Mesendoderm (in vitro differentiated cells): ENCODE results near the gene EGFL8. TPM values are rescaled to one million over a fixed set of nuclear protein-coding genes. Genes with fewer than 3 reads are reported as not detected.

ENCODE experiments used
- DNase-seq: peaks from one replicate; pipeline ENCODE4 v3.0.0; 2013
- H2AK5ac ChIP-seq: 2 replicates; pipeline ENCODE4 v1.6.1; 2013; ENCODE audit warnings: low read length, inconsistent platforms
- H2BK120ac ChIP-seq: 2 replicates; pipeline ENCODE4 v1.6.1; 2013; ENCODE audit warnings: low read depth, mild to moderate bottlenecking, low read length, moderate library complexity, mixed read lengths
- H2BK15ac ChIP-seq: replicated peaks from 2 replicates; pipeline ENCODE4 v1.6.1; 2013; ENCODE audit warnings: low read depth, mild to moderate bottlenecking, moderate library complexity
- H2BK5ac ChIP-seq: 2 replicates; pipeline ENCODE4 v1.6.1; 2013; ENCODE audit warnings: low read length, inconsistent platforms
- H3K18ac ChIP-seq: 2 replicates; pipeline ENCODE4 v1.6.1; 2013; ENCODE audit warnings: mild to moderate bottlenecking, low read length, mixed read lengths
- H3K23ac ChIP-seq: one replicate; pipeline ENCODE4 v1.6.1; 2013; ENCODE audit warnings: low read length
- H3K27ac ChIP-seq: 2 replicates; pipeline ENCODE4 v1.5.1; 2013; ENCODE audit warnings: low read depth, mild to moderate bottlenecking, inconsistent platforms, low read length, moderate library complexity
- H3K27me3 ChIP-seq: 2 replicates; pipeline ENCODE4 v1.6.1; 2013; ENCODE audit warnings: low read length, control low read depth, mild to moderate bottlenecking, inconsistent platforms; ENCODE audit not compliant: insufficient read depth, poor library complexity
- H3K36me3 ChIP-seq: 2 replicates; pipeline ENCODE4 v1.6.1; 2013; ENCODE audit warnings: low read length, inconsistent platforms; ENCODE audit not compliant: control insufficient read depth, insufficient read depth
- H3K4ac ChIP-seq: one replicate; pipeline ENCODE4 v1.6.1; 2013; ENCODE audit warnings: low read depth, mild to moderate bottlenecking, low read length, moderate library complexity
- H3K4me1 ChIP-seq: 2 replicates; pipeline ENCODE4 v1.6.1; 2013; ENCODE audit warnings: low read depth, low read length, inconsistent platforms; ENCODE audit not compliant: control insufficient read depth
- H3K4me2 ChIP-seq: 2 replicates; pipeline ENCODE4 v1.6.1; 2013; ENCODE audit warnings: low read length
- H3K4me3 ChIP-seq: 2 replicates; pipeline ENCODE4 v1.5.1; 2013; ENCODE audit warnings: mild to moderate bottlenecking, low read length
- H3K56ac ChIP-seq: one replicate; pipeline ENCODE4 v1.6.1; 2013; ENCODE audit warnings: low read length
- H3K79me1 ChIP-seq: 2 replicates; pipeline ENCODE4 v1.6.1; 2013; ENCODE audit warnings: low read length, inconsistent platforms
- H3K79me2 ChIP-seq: 2 replicates; pipeline ENCODE4 v1.6.1; 2013; ENCODE audit warnings: mild to moderate bottlenecking, low read length; ENCODE audit not compliant: control insufficient read depth, insufficient read depth
- H3K9ac ChIP-seq: 2 replicates; pipeline ENCODE4 v1.6.1; 2013; ENCODE audit warnings: low read length, inconsistent platforms
- H4K5ac ChIP-seq: one replicate; pipeline ENCODE4 v1.6.1; 2013; ENCODE audit warnings: low read length
- H4K8ac ChIP-seq: one replicate; pipeline ENCODE4 v1.6.1; 2013; ENCODE audit warnings: low read depth, mild to moderate bottlenecking, control low read depth, low read length, moderate library complexity
- WGBS: extraction: QIAGEN DNeasy Blood & Tissue Kit; methylation state at CpG from one replicate; pipeline ENCODE4 v1.1.7; 2013; ENCODE audit warnings: low lambda C conversion rate, missing lambda C conversion rate; ENCODE audit not compliant: insufficient coverage; ENCODE audit errors: extremely low coverage; 5-methylcytosine and 5-hydroxymethylcytosine counted together
- polyA plus RNA-seq, 2 experiments: library from polyadenylated mRNA; stranded (reverse); fragments of 200-250 nt; gene quantifications; one replicate each; pipeline ENCODE4 v1.2.3, GENCODE V29; 2013

Gene EGFL8
- 15.8 TPM for polyA plus RNA-seq (2013, experiment 1 of 2)
- 14.7 TPM for polyA plus RNA-seq (2013, experiment 2 of 2)

DNA sequence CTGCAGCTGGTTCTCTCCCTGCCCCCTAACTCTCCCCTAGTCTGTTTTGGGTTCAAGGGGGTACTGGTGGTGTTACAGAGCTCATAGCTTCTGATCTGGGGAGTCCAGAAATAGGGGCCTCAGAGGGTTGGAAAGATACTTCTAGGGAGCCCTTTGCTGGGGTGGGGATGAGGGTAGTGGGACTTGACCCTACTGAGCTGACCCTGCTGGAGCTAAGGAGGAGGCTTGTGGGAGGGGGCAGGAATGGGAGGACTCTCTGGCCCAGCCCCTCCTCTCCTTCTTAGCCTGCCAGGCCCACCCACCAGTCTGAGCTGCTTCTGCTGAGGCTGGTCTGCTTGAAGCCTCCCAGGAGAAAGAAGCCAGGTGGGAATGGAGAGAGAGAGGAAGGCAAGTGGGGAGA is at the start of gene EGFL8:
Gene EGFL8, plus strand, starts transcription at position 301 of the 400 bp plus-strand sequence. CDS start 1,571 bp downstream, outside the sequence.
- H3K36me3 ChIP-seq, result no peaks in the 10 kb centered on the region
- no peaks in the 10 kb centered on the region for H3K79me1 ChIP-seq
- H2BK120ac ChIP-seq, result no peak within 1 kb of the TSS
- H3K23ac ChIP-seq, result no peak within 1 kb of the TSS
- no peak within 1 kb of the TSS for H3K4ac ChIP-seq
- H2BK5ac ChIP-seq, result no peak within 1 kb of the TSS
- no peak within 1 kb of the TSS for H3K4me3 ChIP-seq
- H4K5ac ChIP-seq, result no peak within 1 kb of the TSS
- no peak within 1 kb of the TSS for H3K56ac ChIP-seq
- H3K18ac ChIP-seq, result no peak within 1 kb of the TSS
- H3K79me2 ChIP-seq, result no peaks in the 10 kb centered on the region
- no peak within 1 kb of the TSS for H2BK15ac ChIP-seq
- no peak within 1 kb of the TSS for H4K8ac ChIP-seq
- H3K9ac ChIP-seq, result no peak within 1 kb of the TSS
- H2AK5ac ChIP-seq, result no peak within 1 kb of the TSS
- H3K4me1 ChIP-seq, result no peaks in the 10 kb centered on the region
- no peak within 1 kb of the TSS for H3K4me2 ChIP-seq
- H3K27ac ChIP-seq, result peak within 1 kb of the TSS; percentile 46
- H3K27me3 ChIP-seq, result no peaks in the 10 kb centered on the region
- DNase-seq, result no peak

DNA sequence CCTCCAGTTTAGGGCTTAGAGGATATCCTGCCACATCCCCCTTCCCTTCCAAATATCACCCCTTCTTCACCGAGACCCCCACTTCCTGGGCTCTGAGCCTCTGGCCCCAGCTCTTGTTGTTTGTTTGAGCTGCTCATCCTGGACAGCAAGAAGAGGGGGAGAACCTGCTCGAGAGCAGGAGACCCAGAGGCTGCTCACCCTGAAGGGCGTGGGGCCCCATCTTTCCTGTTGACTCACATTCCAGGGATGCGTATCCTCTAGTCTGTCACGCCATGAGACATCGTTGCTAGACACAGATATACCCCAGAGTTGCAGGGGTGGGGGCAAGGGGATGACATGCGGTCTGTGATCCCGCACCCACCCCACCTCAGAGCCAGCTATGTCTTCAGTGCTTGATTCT is 49.6 kb upstream of the EGFL8 start:
- H2BK5ac ChIP-seq, result no peak overlapping the region
- H3K4me3 ChIP-seq, result no peak overlapping the region
- no peak overlapping the region for H3K27ac ChIP-seq
- H3K27me3 ChIP-seq, result no peaks in the 10 kb centered on the region
- H3K4ac ChIP-seq, result no peak overlapping the region
- no peak overlapping the region for H3K9ac ChIP-seq
- H2AK5ac ChIP-seq, result no peak overlapping the region
- H3K56ac ChIP-seq, result no peak overlapping the region
- H2BK15ac ChIP-seq, result no peak overlapping the region
- no peaks in the 10 kb centered on the region for H3K79me2 ChIP-seq
- no peaks in the 10 kb centered on the region for H3K4me1 ChIP-seq
- H3K4me2 ChIP-seq, result no peak overlapping the region
- H3K23ac ChIP-seq, result no peak overlapping the region
- H3K36me3 ChIP-seq, result no peaks in the 10 kb centered on the region
- H3K18ac ChIP-seq, result no peak overlapping the region
- no peaks in the 10 kb centered on the region for H3K79me1 ChIP-seq
- H4K5ac ChIP-seq, result no peak overlapping the region
- no peak for DNase-seq
- WGBS, result no CpG with 5 or more reads among the region's 8 CpGs
- H4K8ac ChIP-seq, result no peak overlapping the region
- H2BK120ac ChIP-seq, result no peak overlapping the region

DNA sequence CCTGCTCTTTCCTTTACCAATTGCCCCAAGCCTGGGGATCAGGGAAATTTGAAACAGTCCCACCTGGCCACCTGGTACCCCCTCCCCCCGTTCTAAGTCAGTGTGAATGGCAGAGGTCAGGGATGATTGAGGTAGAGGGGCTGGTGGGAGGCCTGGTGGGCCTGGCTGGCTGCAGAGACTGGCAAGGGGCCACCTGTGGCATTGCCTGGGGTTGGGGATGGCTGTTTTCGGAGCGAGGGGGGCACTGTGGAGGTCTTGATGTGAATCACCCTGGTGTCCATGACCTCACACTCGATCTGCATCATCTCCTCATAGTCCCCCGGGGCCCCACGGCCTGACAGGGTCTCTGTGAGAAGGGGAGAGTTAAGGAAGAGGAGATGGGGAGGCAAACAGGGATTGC is 48.8 kb upstream of the EGFL8 start:
- Histone ChIP-seq H3K79me1 (no peaks in the 10 kb centered on the region), H2BK5ac (no peak overlapping the region), H2BK120ac (no peak overlapping the region), H3K18ac (no peak overlapping the region), H4K5ac (no peak overlapping the region), H3K27me3 (no peaks in the 10 kb centered on the region), H3K23ac (no peak overlapping the region), H3K4me3 (no peak overlapping the region), H3K36me3 (no peaks in the 10 kb centered on the region), H3K4me2 (no peak overlapping the region), H2AK5ac (no peak overlapping the region), H3K56ac (no peak overlapping the region), H2BK15ac (no peak overlapping the region), H3K9ac (no peak overlapping the region), H3K4ac (no peak overlapping the region), H3K4me1 (no peaks in the 10 kb centered on the region), H3K27ac (no peak overlapping the region), H3K79me2 (no peaks in the 10 kb centered on the region), H4K8ac (no peak overlapping the region)
- no peak for DNase-seq
- no CpG with 5 or more reads among the region's 6 CpGs for WGBS

DNA sequence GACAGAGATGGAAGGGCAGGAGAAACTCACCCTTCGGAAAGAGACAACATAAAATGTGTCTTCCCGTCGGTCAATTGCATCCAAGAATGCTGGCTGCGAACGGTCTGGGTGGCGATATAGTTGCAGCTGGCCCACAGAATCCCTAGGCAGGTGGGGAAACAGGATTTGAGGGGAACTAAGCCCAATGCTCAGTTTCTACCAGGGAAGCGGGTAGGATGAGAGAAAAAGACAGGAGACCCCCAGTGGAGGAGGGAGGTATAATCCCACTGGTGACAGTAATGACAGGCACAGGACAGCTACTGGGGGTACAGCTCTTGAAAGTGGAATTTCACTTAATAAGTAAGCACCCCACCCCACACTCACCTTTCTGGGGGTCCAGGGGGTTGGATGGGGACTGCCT is 47.7 kb upstream of the EGFL8 start:
- H3K18ac ChIP-seq, result no peak overlapping the region
- H3K4ac ChIP-seq, result no peak overlapping the region
- no peaks in the 10 kb centered on the region for H3K27me3 ChIP-seq
- H3K79me1 ChIP-seq, result no peaks in the 10 kb centered on the region
- no peak overlapping the region for H4K5ac ChIP-seq
- H2BK120ac ChIP-seq, result no peak overlapping the region
- no peak overlapping the region for H3K27ac ChIP-seq
- H3K4me2 ChIP-seq, result no peak overlapping the region
- H2AK5ac ChIP-seq, result no peak overlapping the region
- no peaks in the 10 kb centered on the region for H3K79me2 ChIP-seq
- H3K9ac ChIP-seq, result no peak overlapping the region
- no peak overlapping the region for H2BK5ac ChIP-seq
- no peaks in the 10 kb centered on the region for H3K4me1 ChIP-seq
- H3K23ac ChIP-seq, result no peak overlapping the region
- DNase-seq, result peak; percentile 54
- WGBS, result no CpG with 5 or more reads among the region's 7 CpGs
- H2BK15ac ChIP-seq, result no peak overlapping the region
- H3K4me3 ChIP-seq, result no peak overlapping the region
- H4K8ac ChIP-seq, result no peak overlapping the region
- no peak overlapping the region for H3K56ac ChIP-seq
- no peaks in the 10 kb centered on the region for H3K36me3 ChIP-seq

DNA sequence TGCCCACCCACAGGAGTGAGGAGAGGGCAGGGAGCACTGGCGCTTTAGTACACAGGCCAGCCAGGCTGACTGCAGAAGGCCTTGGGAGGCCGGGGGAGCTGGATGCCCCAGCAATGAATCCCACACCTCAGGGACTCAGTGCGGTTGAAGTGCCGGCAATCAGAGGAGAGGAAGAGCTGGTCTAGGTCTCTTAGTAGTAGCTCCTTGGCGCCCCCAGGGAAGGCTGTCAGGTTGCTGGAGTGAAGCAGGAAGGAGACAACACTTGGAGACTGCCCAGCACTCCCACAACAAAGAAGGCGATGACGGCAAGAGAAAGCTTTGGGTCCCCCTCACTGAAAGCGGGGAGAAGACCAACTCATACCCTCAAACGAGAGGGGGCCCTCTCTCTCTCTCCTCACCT is 46.9 kb upstream of the EGFL8 start:
- Histone ChIP-seq H3K9ac (no peak overlapping the region), H2BK120ac (no peak overlapping the region), H3K27me3 (no peaks in the 10 kb centered on the region), H3K27ac (no peak overlapping the region), H3K18ac (no peak overlapping the region), H3K79me2 (no peaks in the 10 kb centered on the region), H3K4me3 (no peak overlapping the region), H2BK15ac (no peak overlapping the region), H4K5ac (no peak overlapping the region), H3K23ac (no peak overlapping the region), H2AK5ac (no peak overlapping the region), H3K79me1 (no peaks in the 10 kb centered on the region), H3K4me2 (no peak overlapping the region), H4K8ac (no peak overlapping the region), H3K4me1 (no peaks in the 10 kb centered on the region), H3K36me3 (peaks cover 2% of the 10 kb centered on the region), H2BK5ac (no peak overlapping the region), H3K4ac (no peak overlapping the region), H3K56ac (no peak overlapping the region)
- no CpG with 5 or more reads among the region's 9 CpGs for WGBS
- peak; percentile 53 for DNase-seq

DNA sequence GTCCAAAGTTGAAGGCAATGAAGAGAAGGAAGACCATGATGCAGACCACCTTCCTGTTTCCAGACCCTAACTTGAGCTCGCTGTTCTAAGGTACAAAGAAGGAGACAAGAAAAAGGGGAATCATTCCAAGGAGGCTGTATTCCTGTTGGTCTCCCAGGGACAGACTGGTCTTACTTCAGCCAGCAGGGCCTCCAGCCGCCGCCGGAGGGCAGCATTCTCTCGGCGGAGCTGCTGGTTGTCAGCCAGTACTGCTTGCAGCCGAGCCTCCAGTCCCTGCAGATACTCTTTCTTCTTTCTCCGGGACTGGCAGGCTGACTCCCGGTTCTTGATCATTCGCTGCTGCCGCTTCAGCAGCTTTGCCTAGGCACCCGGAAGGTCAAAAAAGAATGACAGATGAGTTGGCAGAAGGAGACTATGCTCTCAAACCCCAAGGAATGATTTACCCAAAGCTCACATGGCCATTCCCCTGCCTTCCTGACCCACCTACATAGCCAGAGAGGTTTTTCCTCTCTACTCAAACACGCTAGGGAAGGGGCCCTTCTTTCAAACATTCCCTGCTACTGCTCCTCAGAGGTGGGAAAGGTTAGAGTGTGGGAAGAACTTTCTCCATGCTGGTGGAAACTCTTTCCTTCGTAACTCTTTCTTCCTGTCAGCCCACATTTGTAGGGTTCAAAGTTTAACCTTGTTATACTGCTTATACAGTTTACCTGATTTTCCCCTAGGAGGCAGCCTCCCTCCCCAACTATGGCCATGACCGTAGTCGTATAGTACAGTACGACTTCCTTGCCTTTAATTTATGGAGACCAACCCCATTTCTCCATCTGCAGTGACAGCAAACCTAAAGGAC is 45.4 kb upstream of the EGFL8 start:
- H3K4me1 ChIP-seq, result no peaks in the 10 kb centered on the region
- H3K36me3 ChIP-seq, result peaks cover 2% of the 10 kb centered on the region
- no peak overlapping the region for H3K4ac ChIP-seq
- H2BK5ac ChIP-seq, result no peak overlapping the region
- H3K27me3 ChIP-seq, result no peaks in the 10 kb centered on the region
- no peak overlapping the region for H4K8ac ChIP-seq
- H2BK120ac ChIP-seq, result no peak overlapping the region
- no peak overlapping the region for H3K56ac ChIP-seq
- H3K4me3 ChIP-seq, result no peak overlapping the region
- H3K23ac ChIP-seq, result no peak overlapping the region
- no peak overlapping the region for H4K5ac ChIP-seq
- no CpG with 5 or more reads among the region's 17 CpGs for WGBS
- no peak overlapping the region for H2BK15ac ChIP-seq
- no peak overlapping the region for H3K4me2 ChIP-seq
- DNase-seq, result peak; percentile 88
- no peak overlapping the region for H3K18ac ChIP-seq
- H2AK5ac ChIP-seq, result no peak overlapping the region
- H3K79me1 ChIP-seq, result no peaks in the 10 kb centered on the region
- H3K79me2 ChIP-seq, result no peaks in the 10 kb centered on the region
- no peak overlapping the region for H3K9ac ChIP-seq
- H3K27ac ChIP-seq, result no peak overlapping the region
